Measurements from ENCODE around the gene COL18A1. TPM values are rescaled to one million over a fixed set of nuclear protein-coding genes. Genes with fewer than 3 reads are reported as not detected.

Gene COL18A1
- total RNA-seq, 2 donors from 2014 or later, result 117 to 134 TPM

DNA sequence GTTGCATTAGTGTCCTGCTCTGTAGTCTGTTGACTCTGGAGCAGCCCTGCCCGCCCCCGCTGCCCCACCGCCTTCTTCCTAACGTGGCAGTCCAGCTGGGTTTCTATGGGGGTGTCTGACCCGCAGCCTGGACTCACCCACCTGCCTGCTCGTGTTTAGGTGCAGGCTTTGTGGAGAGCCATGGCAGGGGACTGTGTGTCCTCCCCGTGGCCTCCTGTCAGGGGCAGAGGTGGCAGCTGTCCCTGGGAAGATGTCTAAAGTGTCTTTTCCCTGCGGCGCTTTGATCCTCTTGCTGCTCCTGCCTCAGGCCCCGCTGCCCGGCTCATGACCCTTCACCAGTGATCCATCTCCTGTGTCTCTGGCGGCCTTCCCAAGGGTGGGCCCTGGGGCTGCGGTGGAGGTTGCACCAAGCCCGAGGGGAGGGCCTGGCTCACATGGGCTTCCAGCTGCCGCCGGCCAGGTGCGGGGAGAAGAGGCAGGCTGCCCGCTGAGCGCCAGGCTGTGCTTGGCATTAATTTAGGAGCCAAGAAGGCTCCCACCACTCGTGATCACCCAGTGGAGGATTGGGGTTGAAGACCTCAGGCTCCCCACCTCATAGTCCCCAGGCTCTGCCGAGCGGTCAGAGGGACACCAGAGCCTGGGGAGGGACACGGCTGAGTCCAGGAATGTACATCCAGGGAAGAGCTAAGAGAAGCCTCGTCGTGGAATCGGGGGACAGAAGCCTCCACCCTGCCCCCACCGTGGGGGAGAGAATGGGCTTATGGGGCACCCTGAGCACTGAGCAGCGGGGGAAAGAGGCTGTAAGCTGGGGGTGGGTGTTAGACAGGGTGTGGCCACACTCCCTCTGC, 44.1 kb downstream of the COL18A1 start:
- Histone ChIP-seq H3K9me3 (peaks cover 0 to 5% of the 10 kb centered on the region in 2 donors), H3K4me3 (no peak overlapping the region), H3K27me3 (no peaks in the 10 kb centered on the region), H3K36me3 (no peaks in the 10 kb centered on the region), H3K27ac (no peak overlapping the region), H3K4me1 (peaks cover 0 to 5% of the 10 kb centered on the region in 2 donors)
- no peak for DNase-seq (ENCODE audit: low spot score)
- no peak for TF ChIP-seq CTCF (IDR thresholded peaks at IDR 0.05)

GRCh38 chr21:45449658-45450422, 44.9 kb downstream of the COL18A1 start:
- Histone ChIP-seq H3K27me3 (no peaks in the 10 kb centered on the region), H3K4me3 (no peak overlapping the region), H3K36me3 (no peaks in the 10 kb centered on the region), H3K9me3 (peaks cover 0 to 5% of the 10 kb centered on the region in 2 donors), H3K4me1 (peaks cover 0 to 13% of the 10 kb centered on the region in 2 donors), H3K27ac (no peak overlapping the region)
- no peak for TF ChIP-seq CTCF (IDR thresholded peaks at IDR 0.05)
- no peak for DNase-seq (ENCODE audit: low spot score)

DNA sequence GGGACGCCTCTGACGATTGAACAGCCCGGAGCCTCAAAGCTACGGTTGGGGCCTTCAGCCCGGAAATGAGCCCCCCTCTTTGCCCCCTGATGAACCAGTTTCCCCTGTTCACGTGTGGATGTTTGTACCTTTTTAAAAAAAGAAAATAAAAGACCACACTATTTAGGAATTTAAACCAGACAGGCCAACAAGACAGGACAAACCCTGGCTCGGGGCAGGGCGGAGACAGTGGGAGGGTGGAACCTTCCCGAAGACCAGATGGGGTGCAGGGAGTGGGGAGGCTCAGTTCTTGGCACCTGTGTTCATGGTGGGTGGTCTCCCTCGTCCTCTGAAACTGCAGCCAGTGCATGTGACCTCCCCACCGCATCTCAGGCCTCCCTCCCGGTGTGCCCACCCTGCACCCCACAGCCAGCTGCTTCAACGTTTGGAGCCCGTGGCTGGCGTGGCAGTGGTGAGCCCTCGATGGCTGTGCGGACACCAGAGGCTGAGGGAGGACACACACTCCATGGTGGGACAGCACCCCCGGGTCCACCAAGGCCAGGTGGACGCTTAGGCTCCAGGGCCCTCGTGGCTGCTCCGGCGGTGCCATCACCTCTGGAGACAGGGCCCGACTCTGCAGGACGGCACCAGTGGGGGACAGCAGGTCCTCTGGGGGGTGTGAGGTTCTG, 45.6 kb downstream of the COL18A1 start:
- no peak for DNase-seq (ENCODE audit: low spot score)
- Histone ChIP-seq H3K4me1 (peaks cover 0 to 20% of the 10 kb centered on the region in 2 donors), H3K27me3 (no peaks in the 10 kb centered on the region), H3K36me3 (no peaks in the 10 kb centered on the region), H3K9me3 (peaks cover 0 to 5% of the 10 kb centered on the region in 2 donors), H3K27ac (no peak overlapping the region), H3K4me3 (no peak overlapping the region)
- no peak for TF ChIP-seq CTCF (IDR thresholded peaks at IDR 0.05)

GRCh38 chr21:45451091-45451740, 46.3 kb downstream of the COL18A1 start:
- H3K4me1 ChIP-seq, result peaks cover 0 to 26% of the 10 kb centered on the region in 2 donors
- H3K27me3 ChIP-seq, result no peaks in the 10 kb centered on the region
- no peak for DNase-seq (ENCODE audit: low spot score)
- no peak for TF ChIP-seq CTCF (IDR thresholded peaks at IDR 0.05)
- H3K9me3 ChIP-seq, result peaks cover 0 to 5% of the 10 kb centered on the region in 2 donors
- H3K4me3 ChIP-seq, result no peak overlapping the region
- H3K36me3 ChIP-seq, result no peaks in the 10 kb centered on the region
- H3K27ac ChIP-seq, result no peak overlapping the region

DNA sequence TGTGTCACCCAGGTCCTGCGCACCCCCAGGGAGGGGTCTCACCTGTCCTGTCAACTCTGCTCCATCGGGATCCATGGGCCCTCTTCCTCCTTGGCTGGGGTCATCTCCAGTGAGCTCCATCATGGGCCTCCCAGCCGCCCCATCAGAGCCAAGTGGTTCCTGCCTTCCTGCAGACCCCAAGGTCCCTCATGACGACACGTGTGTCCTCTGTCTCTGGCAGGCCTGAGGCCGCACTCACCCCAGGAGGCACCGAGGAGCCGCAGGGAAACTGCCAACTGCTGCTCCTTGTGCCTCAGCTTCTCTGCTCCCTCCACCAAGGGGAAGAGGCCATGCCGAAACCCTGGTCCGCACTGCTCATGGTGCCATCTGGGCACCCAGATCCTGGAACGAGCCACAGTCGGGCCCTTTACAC, 46.8 kb downstream of the COL18A1 start:
- Histone ChIP-seq H3K9me3 (peaks cover 0 to 2% of the 10 kb centered on the region in 2 donors), H3K4me3 (no peak overlapping the region), H3K36me3 (no peaks in the 10 kb centered on the region), H3K4me1 (peaks cover 0 to 31% of the 10 kb centered on the region in 2 donors), H3K27ac (no peak overlapping the region), H3K27me3 (no peaks in the 10 kb centered on the region)
- no peak for TF ChIP-seq CTCF (IDR thresholded peaks at IDR 0.05)
- no peak for DNase-seq (ENCODE audit: low spot score)

All from right atrium auricular region (tissue), 2 donors.